HepG2 (cell line): ENCODE data around the gene INAFM1. TPM values are rescaled to one million over a fixed set of nuclear protein-coding genes. Genes with fewer than 3 reads are reported as not detected.

Source experiments
- ERF ChIP-seq: IDR thresholded peaks from 2 replicates; pipeline ENCODE4 v1.6.1; 2018; ENCODE audit warnings: missing biosample characterization, missing genetic modification reagents
- FOXA1 ChIP-seq, 2 experiments: fragments of 450-650 bp in 1 of 2; sonication (generic) in 1 of 2; formaldehyde crosslinking in 1 of 2; IDR thresholded peaks; 2 replicates each; pipeline versions ENCODE4 v1.4.0 to v1.6.1; 2016 to 2020; ENCODE audit warnings: missing genetic modification reagents in 1 of 2
- GLI4 ChIP-seq: sonication (generic); formaldehyde crosslinking; IDR thresholded peaks from 2 replicates; pipeline ENCODE4 v1.5.1; 2020; ENCODE audit warnings: missing genetic modification reagents, mild to moderate bottlenecking, moderate library complexity, borderline replicate concordance
- JUNB ChIP-seq: sonication (generic); formaldehyde crosslinking; IDR thresholded peaks from 2 replicates; pipeline ENCODE4 v1.8.0; 2022; ENCODE audit warnings: missing genetic modification reagents, mild to moderate bottlenecking, borderline replicate concordance
- PAX8 ChIP-seq: sonication (generic); formaldehyde crosslinking; IDR thresholded peaks from 2 replicates; pipeline ENCODE4 v1.8.0; 2022; ENCODE audit warnings: mild to moderate bottlenecking, missing genetic modification reagents, borderline replicate concordance
- RELA ChIP-seq: sonication (generic); formaldehyde crosslinking; IDR thresholded peaks from 2 replicates; pipeline ENCODE4 v1.4.0; 2020; ENCODE audit warnings: missing genetic modification reagents
- RFXANK ChIP-seq: IDR thresholded peaks from 2 replicates; pipeline ENCODE4 v1.6.1; 2016
- SETDB1 ChIP-seq: sonication (generic); formaldehyde crosslinking; IDR thresholded peaks from 2 replicates; pipeline ENCODE4 v1.5.1; 2020; ENCODE audit warnings: missing genetic modification reagents, mild to moderate bottlenecking, borderline replicate concordance
- TEAD2 ChIP-seq: sonication (generic); formaldehyde crosslinking; IDR thresholded peaks from 2 replicates; pipeline ENCODE4 v1.9.0; 2021; ENCODE audit warnings: missing genetic modification reagents
- ZFP1 ChIP-seq: IDR thresholded peaks from 2 replicates; pipeline ENCODE4 v1.6.1; 2016
- ZFP62 ChIP-seq: sonication (generic); formaldehyde crosslinking; IDR thresholded peaks from 2 replicates; pipeline ENCODE4 v1.4.0; 2020; ENCODE audit warnings: missing genetic modification reagents
- ZMYM2 ChIP-seq: sonication (generic); formaldehyde crosslinking; IDR thresholded peaks from 2 replicates; pipeline ENCODE4 v1.8.0; 2022; ENCODE audit warnings: mild to moderate bottlenecking, missing genetic modification reagents
- ZNF367 ChIP-seq: sonication (generic); formaldehyde crosslinking; IDR thresholded peaks from 2 replicates; pipeline ENCODE4 v1.4.0; 2020; ENCODE audit warnings: missing genetic modification reagents, borderline replicate concordance
- ZNF775 ChIP-seq: sonication (generic); formaldehyde crosslinking; IDR thresholded peaks from 2 replicates; pipeline ENCODE4 v1.4.0; 2020; ENCODE audit warnings: missing genetic modification reagents, mild to moderate bottlenecking, moderate library complexity, borderline replicate concordance
- polyA plus RNA-seq, 8 experiments: library from polyadenylated mRNA; depleted of rRNA in 3 of 8; stranded (reverse) in 7 of 8; unstranded in 1 of 8; fragments of >200 nt; fragmentation: Illumina TruSeq in 4 of 8; extraction: Trizol in 4 of 8; gene quantifications; 2 replicates each; pipeline versions ENCODE4 v1.2.1 to v1.2.3, GENCODE V29; 2011 to 2016; ENCODE audit warnings: low read depth in 4 of 8, missing spikeins in 1 of 8, mixed read lengths in 1 of 8; ENCODE audit not compliant: insufficient read depth in 1 of 8
- total RNA-seq, 5 experiments: library from RNA; depleted of rRNA; stranded (reverse); fragments of >200 nt; fragmentation: Illumina TruSeq; extraction: Trizol; gene quantifications; 2 replicates each; pipeline ENCODE4 v1.2.3, GENCODE V29; 2016; ENCODE audit warnings: low read depth in 1 of 5
- TF ChIP-seq, protein P1 (sequence below): sonication (generic); formaldehyde crosslinking; IDR thresholded peaks from 2 replicates; pipeline ENCODE4 v1.8.0; 2022; ENCODE audit warnings: mild to moderate bottlenecking, missing genetic modification reagents
- TF ChIP-seq, protein P2 (sequence below): IDR thresholded peaks from 2 replicates; pipeline ENCODE4 v1.6.1; 2016; ENCODE audit warnings: low read depth, control low read depth
- TF ChIP-seq, protein P3 (sequence below): sonication (generic); formaldehyde crosslinking; IDR thresholded peaks from 2 replicates; pipeline ENCODE4 v1.4.0; 2020; ENCODE audit warnings: missing genetic modification reagents
- TF ChIP-seq, protein P4 (sequence below): sonication (generic); formaldehyde crosslinking; IDR thresholded peaks from 2 replicates; pipeline ENCODE4 v1.4.0; 2020; ENCODE audit warnings: missing genetic modification reagents
- TF ChIP-seq, protein P5 (sequence below): sonication (generic); formaldehyde crosslinking; IDR thresholded peaks from 2 replicates; pipeline ENCODE4 v1.8.1; 2023; ENCODE audit warnings: mild to moderate bottlenecking, missing genetic modification reagents
- TF ChIP-seq, protein P6 (sequence below): sonication (generic); formaldehyde crosslinking; IDR thresholded peaks from 2 replicates; pipeline ENCODE4 v1.4.0; 2020; ENCODE audit warnings: mild to moderate bottlenecking, missing genetic modification reagents

INAFM1 gene
- total and polyA plus RNA-seq, 2 of the 13 experiments (the other 11 are each of a cell fraction or from before 2014, with no cell fraction given): 0.88 to 1.9 TPM

DNA sequence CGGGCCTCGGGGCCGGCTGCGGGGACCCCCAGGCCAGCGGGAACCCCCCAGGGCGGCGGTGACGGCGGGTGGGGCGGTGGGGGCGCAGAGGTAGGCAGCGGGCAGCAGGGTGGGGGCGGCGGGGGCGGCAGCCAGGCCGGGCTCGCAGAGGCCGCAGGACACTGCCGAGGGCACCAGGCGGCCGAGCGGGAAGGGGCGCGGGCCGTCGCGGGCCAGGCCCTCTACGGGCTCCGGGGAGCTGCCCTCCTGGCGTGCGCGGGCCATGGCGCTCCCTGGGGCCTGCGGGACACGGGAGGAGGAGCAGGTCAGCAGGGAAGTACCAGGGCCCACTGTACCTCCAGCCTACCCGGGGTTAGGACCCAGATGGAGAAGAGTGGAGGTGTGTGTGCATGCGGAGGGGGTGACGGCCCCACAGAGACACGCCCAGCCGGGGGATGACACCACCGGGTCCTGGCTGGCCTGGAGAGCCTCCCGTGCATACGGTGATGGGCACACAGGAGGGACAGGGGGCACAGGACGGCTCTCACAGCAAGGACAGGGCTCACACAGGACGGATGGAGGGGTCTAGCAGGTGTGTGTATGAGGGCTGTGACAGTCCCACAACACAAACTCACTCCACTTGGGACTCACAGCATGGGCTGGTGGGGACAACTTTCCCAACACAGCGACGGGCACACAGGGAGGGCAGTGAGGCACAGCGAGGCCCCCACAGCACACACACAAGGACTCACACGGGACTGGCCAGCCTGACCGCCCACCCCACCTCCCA, 46.3 kb upstream of the INAFM1 start (continued):
- TF ChIP-seq GLI4 (no peak), ZNF775 (CRISPR knock-in tag) (no peak), ZNF367 (CRISPR knock-in tag) (no peak), SETDB1 (no peak), PAX8 (CRISPR knock-in tag) (0 out of 2 replicates have a peak, but pooled peaks have one; percentile 10), RELA (CRISPR knock-in tag) (no peak), ERF (CRISPR knock-in tag) (no peak), ZFP1 (CRISPR knock-in tag) (no peak), ZMYM2 (CRISPR knock-in tag) (no peak), ZFP62 (CRISPR knock-in tag) (no peak), FOXA1 (IDR thresholded peaks at IDR 0.05) (no peak), FOXA1 (CRISPR knock-in tag; IDR thresholded peaks at IDR 0.05) (peak; percentile 34), JUNB (CRISPR knock-in tag) (no peak), RFXANK (no peak), TEAD2 (CRISPR knock-in tag) (no peak)
- TF ChIP-seq, protein P1, sequence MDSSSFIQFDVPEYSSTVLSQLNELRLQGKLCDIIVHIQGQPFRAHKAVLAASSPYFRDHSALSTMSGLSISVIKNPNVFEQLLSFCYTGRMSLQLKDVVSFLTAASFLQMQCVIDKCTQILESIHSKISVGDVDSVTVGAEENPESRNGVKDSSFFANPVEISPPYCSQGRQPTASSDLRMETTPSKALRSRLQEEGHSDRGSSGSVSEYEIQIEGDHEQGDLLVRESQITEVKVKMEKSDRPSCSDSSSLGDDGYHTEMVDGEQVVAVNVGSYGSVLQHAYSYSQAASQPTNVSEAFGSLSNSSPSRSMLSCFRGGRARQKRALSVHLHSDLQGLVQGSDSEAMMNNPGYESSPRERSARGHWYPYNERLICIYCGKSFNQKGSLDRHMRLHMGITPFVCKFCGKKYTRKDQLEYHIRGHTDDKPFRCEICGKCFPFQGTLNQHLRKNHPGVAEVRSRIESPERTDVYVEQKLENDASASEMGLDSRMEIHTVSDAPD (CRISPR knock-in tag): no peak
- TF ChIP-seq, protein P2, sequence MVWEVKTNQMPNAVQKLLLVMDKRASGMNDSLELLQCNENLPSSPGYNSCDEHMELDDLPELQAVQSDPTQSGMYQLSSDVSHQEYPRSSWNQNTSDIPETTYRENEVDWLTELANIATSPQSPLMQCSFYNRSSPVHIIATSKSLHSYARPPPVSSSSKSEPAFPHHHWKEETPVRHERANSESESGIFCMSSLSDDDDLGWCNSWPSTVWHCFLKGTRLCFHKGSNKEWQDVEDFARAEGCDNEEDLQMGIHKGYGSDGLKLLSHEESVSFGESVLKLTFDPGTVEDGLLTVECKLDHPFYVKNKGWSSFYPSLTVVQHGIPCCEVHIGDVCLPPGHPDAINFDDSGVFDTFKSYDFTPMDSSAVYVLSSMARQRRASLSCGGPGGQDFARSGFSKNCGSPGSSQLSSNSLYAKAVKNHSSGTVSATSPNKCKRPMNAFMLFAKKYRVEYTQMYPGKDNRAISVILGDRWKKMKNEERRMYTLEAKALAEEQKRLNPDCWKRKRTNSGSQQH (CRISPR knock-in tag): no peak
- TF ChIP-seq, protein P3, sequence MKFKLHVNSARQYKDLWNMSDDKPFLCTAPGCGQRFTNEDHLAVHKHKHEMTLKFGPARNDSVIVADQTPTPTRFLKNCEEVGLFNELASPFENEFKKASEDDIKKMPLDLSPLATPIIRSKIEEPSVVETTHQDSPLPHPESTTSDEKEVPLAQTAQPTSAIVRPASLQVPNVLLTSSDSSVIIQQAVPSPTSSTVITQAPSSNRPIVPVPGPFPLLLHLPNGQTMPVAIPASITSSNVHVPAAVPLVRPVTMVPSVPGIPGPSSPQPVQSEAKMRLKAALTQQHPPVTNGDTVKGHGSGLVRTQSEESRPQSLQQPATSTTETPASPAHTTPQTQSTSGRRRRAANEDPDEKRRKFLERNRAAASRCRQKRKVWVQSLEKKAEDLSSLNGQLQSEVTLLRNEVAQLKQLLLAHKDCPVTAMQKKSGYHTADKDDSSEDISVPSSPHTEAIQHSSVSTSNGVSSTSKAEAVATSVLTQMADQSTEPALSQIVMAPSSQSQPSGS (CRISPR knock-in tag): no peak
- TF ChIP-seq, protein P4, sequence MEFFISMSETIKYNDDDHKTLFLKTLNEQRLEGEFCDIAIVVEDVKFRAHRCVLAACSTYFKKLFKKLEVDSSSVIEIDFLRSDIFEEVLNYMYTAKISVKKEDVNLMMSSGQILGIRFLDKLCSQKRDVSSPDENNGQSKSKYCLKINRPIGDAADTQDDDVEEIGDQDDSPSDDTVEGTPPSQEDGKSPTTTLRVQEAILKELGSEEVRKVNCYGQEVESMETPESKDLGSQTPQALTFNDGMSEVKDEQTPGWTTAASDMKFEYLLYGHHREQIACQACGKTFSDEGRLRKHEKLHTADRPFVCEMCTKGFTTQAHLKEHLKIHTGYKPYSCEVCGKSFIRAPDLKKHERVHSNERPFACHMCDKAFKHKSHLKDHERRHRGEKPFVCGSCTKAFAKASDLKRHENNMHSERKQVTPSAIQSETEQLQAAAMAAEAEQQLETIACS (CRISPR knock-in tag): no peak
- TF ChIP-seq, protein P5, sequence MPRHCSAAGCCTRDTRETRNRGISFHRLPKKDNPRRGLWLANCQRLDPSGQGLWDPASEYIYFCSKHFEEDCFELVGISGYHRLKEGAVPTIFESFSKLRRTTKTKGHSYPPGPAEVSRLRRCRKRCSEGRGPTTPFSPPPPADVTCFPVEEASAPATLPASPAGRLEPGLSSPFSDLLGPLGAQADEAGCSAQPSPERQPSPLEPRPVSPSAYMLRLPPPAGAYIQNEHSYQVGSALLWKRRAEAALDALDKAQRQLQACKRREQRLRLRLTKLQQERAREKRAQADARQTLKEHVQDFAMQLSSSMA (CRISPR knock-in tag): no peak
- TF ChIP-seq, protein P6, sequence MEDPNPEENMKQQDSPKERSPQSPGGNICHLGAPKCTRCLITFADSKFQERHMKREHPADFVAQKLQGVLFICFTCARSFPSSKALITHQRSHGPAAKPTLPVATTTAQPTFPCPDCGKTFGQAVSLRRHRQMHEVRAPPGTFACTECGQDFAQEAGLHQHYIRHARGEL (CRISPR knock-in tag): no peak
